ENCODE measurements around the gene TRIM49. TPM values are rescaled to one million over a fixed set of nuclear protein-coding genes. Genes with fewer than 3 reads are reported as not detected.

Gene TRIM49, protein sequence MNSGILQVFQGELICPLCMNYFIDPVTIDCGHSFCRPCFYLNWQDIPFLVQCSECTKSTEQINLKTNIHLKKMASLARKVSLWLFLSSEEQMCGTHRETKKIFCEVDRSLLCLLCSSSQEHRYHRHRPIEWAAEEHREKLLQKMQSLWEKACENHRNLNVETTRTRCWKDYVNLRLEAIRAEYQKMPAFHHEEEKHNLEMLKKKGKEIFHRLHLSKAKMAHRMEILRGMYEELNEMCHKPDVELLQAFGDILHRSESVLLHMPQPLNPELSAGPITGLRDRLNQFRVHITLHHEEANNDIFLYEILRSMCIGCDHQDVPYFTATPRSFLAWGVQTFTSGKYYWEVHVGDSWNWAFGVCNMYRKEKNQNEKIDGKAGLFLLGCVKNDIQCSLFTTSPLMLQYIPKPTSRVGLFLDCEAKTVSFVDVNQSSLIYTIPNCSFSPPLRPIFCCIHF
- not detected in 2 replicates for total RNA-seq

DNA sequence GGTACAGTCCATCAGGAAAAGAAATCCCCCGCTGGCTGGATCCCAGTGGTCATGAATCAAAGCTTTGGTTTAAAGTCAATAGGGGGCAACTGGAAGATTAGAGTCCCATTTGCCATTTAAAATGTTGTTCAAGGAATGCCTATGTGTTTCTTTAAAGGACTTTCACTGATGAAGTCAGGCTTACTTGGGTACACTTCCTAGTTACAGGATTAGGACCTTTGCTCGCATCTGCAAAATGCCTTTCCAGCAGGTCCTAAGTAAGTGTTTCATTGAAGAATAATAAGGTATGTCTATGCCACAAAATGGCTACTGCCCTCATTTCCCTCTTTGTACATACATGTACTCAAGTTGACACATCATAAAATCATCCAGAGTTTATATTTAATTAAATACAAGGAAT is at the start of gene TRIM49:
TSS of gene TRIM49 (minus strand) at position 101 of the 400 bp plus-strand sequence. CDS start 4,106 bp downstream, outside the sequence.

Small RNA genes within 50 kb of the gene (small RNA-seq; reads per million reads assigned to genes)
- gene AP003122.3, result not detected

Other genes with a start within 250 kb of the TRIM49 start
- not detected in 2 replicates for gene TRIM77, start 98.3 kb downstream of the TRIM49 start, total RNA-seq
- not detected in 2 replicates for gene TRIM64B, start 69.9 kb upstream of the TRIM49 start, total RNA-seq
- gene TRIM49D1, start 113.7 kb upstream of the TRIM49 start, total RNA-seq, result not detected in 2 replicates
- not detected in 2 replicates for gene TRIM49D2, start 115.5 kb upstream of the TRIM49 start, total RNA-seq
- not detected in 2 replicates for gene TRIM64, start 157.5 kb upstream of the TRIM49 start, total RNA-seq
- not detected in 2 replicates for gene TRIM49C, start 222.5 kb upstream of the TRIM49 start, total RNA-seq

All from articular chondrocyte of knee joint (primary cell).